ENCODE data around the gene ATRNL1. TPM values are rescaled to one million over a fixed set of nuclear protein-coding genes. Genes with fewer than 3 reads are reported as not detected.

The ATRNL1 gene
- polyA plus RNA-seq, 3 donors, result not detected

GRCh38 chr10:115063701-115064658 is 29.2 kb upstream of the ATRNL1 start:
- TF ChIP-seq, protein P1, sequence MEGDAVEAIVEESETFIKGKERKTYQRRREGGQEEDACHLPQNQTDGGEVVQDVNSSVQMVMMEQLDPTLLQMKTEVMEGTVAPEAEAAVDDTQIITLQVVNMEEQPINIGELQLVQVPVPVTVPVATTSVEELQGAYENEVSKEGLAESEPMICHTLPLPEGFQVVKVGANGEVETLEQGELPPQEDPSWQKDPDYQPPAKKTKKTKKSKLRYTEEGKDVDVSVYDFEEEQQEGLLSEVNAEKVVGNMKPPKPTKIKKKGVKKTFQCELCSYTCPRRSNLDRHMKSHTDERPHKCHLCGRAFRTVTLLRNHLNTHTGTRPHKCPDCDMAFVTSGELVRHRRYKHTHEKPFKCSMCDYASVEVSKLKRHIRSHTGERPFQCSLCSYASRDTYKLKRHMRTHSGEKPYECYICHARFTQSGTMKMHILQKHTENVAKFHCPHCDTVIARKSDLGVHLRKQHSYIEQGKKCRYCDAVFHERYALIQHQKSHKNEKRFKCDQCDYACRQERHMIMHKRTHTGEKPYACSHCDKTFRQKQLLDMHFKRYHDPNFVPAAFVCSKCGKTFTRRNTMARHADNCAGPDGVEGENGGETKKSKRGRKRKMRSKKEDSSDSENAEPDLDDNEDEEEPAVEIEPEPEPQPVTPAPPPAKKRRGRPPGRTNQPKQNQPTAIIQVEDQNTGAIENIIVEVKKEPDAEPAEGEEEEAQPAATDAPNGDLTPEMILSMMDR (IDR thresholded peaks at IDR 0.05), result no peak
- no peak overlapping the region for H2AFZ ChIP-seq (ENCODE audit: insufficient read depth, low read depth, low read length, poor library complexity, severe bottlenecking)
- no peaks in the 10 kb centered on the region for H3K27me3 ChIP-seq (ENCODE audit: control insufficient read depth in 2 of 2, insufficient read depth in 2 of 2, low read length in 2 of 2)
- H3K4me3 ChIP-seq (replicated peaks in 1 of 3; ENCODE audit: low read depth in 2 of 3, low read length in 3 of 3), result no peak overlapping the region
- peaks cover 5 to 9% (median 7%) of the 10 kb centered on the region in 3 donors for H3K27me3 Mint-ChIP-seq (ENCODE audit: low read depth in 3 of 3)
- WGBS (ENCODE audit: insufficient coverage), result no CpG with 5 or more reads among the region's 5 CpGs
- H3K36me3 Mint-ChIP-seq, result no peaks in the 10 kb centered on the region
- no peak overlapping the region for H3K4me2 ChIP-seq (replicated peaks; ENCODE audit: extremely low read depth, low read length, poor library complexity, severe bottlenecking)
- no peaks in the 10 kb centered on the region for H3K79me2 ChIP-seq (ENCODE audit: insufficient read depth, low read length)
- H3K36me3 ChIP-seq (replicated peaks in 1 of 2; ENCODE audit: control insufficient read depth in 1 of 2, insufficient read depth in 2 of 2, low read length in 2 of 2), result no peaks in the 10 kb centered on the region
- no peaks in the 10 kb centered on the region for H3K9me3 ChIP-seq (replicated peaks in 1 of 2; ENCODE audit: control insufficient read depth in 1 of 2, insufficient read depth in 1 of 2, low read length in 2 of 2)
- DNase-seq, result no peak
- intact Hi-C loops (cut with micrococcal nuclease), result no loop called here
- no peaks in the 10 kb centered on the region for H4K20me1 ChIP-seq (ENCODE audit: insufficient read depth, low read length)
- H3K4me1 ChIP-seq (ENCODE audit: control insufficient read depth in 1 of 2, insufficient read depth in 2 of 2, low read length in 2 of 2), result no peaks in the 10 kb centered on the region
- no peak overlapping the region for H3K27ac Mint-ChIP-seq
- no peak overlapping the region for H3K9ac ChIP-seq (ENCODE audit: insufficient read depth, low read length, poor library complexity, severe bottlenecking)
- peaks cover 0 to 2% (median 0%) of the 10 kb centered on the region in 7 donors for H3K9me3 Mint-ChIP-seq
- H3K27ac ChIP-seq (ENCODE audit: low read depth in 1 of 2, low read length in 2 of 2), result no peak overlapping the region
- no peaks in the 10 kb centered on the region for H3K4me1 Mint-ChIP-seq
- H3K4me3 Mint-ChIP-seq, result no peak overlapping the region

- Mint-ChIP-seq H3K36me3 (no peaks in the 10 kb centered on the region), H3K4me1 (no peaks in the 10 kb centered on the region), H3K27me3 (ENCODE audit: low read depth in 3 of 3) (peaks cover 5 to 9% (median 7%) of the 10 kb centered on the region in 3 donors), H3K27ac (no peak overlapping the region), H3K4me3 (no peak overlapping the region), H3K9me3 (peaks cover 0 to 2% (median 0%) of the 10 kb centered on the region in 7 donors)
- DNase-seq, result no peak
- Histone ChIP-seq H3K4me3 (replicated peaks in 1 of 3; ENCODE audit: low read depth in 2 of 3, low read length in 3 of 3) (no peak overlapping the region), H3K9me3 (replicated peaks in 1 of 2; ENCODE audit: control insufficient read depth in 1 of 2, insufficient read depth in 1 of 2, low read length in 2 of 2) (no peaks in the 10 kb centered on the region), H3K36me3 (replicated peaks in 1 of 2; ENCODE audit: control insufficient read depth in 1 of 2, insufficient read depth in 2 of 2, low read length in 2 of 2) (no peaks in the 10 kb centered on the region), H4K20me1 (ENCODE audit: insufficient read depth, low read length) (no peaks in the 10 kb centered on the region), H3K4me2 (replicated peaks; ENCODE audit: extremely low read depth, low read length, poor library complexity, severe bottlenecking) (no peak overlapping the region), H3K9ac (ENCODE audit: insufficient read depth, low read length, poor library complexity, severe bottlenecking) (no peak overlapping the region), H3K4me1 (ENCODE audit: control insufficient read depth in 1 of 2, insufficient read depth in 2 of 2, low read length in 2 of 2) (no peaks in the 10 kb centered on the region), H3K79me2 (ENCODE audit: insufficient read depth, low read length) (no peaks in the 10 kb centered on the region), H3K27me3 (ENCODE audit: control insufficient read depth in 2 of 2, insufficient read depth in 2 of 2, low read length in 2 of 2) (no peaks in the 10 kb centered on the region), H2AFZ (ENCODE audit: insufficient read depth, low read depth, low read length, poor library complexity, severe bottlenecking) (no peak overlapping the region), H3K27ac (ENCODE audit: low read depth in 1 of 2, low read length in 2 of 2) (no peak overlapping the region)
- intact Hi-C loops (cut with micrococcal nuclease), result no loop called here
- WGBS (ENCODE audit: insufficient coverage), result 75% methylated on average over 5 of the region's 6 CpGs
- TF ChIP-seq, protein P1 (IDR thresholded peaks at IDR 0.05), result no peak
Observed at GRCh38 chr10:115065801-115066200, 27.4 kb upstream of the ATRNL1 start.

All from CD14-positive monocyte (primary cell).